ENCODE measurements around the gene CNTN1. TPM values are rescaled to one million over a fixed set of nuclear protein-coding genes. Genes with fewer than 3 reads are reported as not detected.
A peak's percentile ranks its signal among the peaks of the same experiment; 100 is the strongest.

Gene CNTN1
- total RNA-seq (2021; fragmentation: NEBNext Ultra II Directional; extraction: Animal tissue kit (Norgen Biotek cat#: 25700)) (21.0 and 21.8 TPM in 2 replicates), polyA plus RNA-seq (2011; rRNA removed) (4.0 and 7.2 TPM in 2 replicates), polyA minus RNA-seq (2011; rRNA and poly(A)+ RNA removed) (21.9 and 38.4 TPM in 2 replicates)
- 7.0 TPM for polyA plus RNA-seq (2011; cell fraction: cytosol; rRNA removed)
- polyA plus RNA-seq (2011; cell fraction: nucleus; rRNA removed) = 6.8 TPM
- 9.6 to 14.2 TPM (median 11.2 TPM) in 4 replicates for polyA plus RNA-seq (2012, experiment 1 of 2)
- polyA plus RNA-seq (2012, experiment 2 of 2) = 0.51 TPM
- polyA plus RNA-seq (2013, experiment 1 of 2) = 12.9 TPM
- 11.8 TPM for polyA plus RNA-seq (2013, experiment 2 of 2)
- 10.8 TPM for polyA minus RNA-seq (2011; cell fraction: cytosol; rRNA and poly(A)+ RNA removed)
- 26.0 TPM for polyA minus RNA-seq (2011; cell fraction: nucleus; rRNA and poly(A)+ RNA removed)
- long read RNA-seq, experiment 1, full-length matches to known transcripts = 3 of 20 reads
- long read RNA-seq, experiment 1, partial matches to known transcripts = 14 of 20 reads
- long read RNA-seq, experiment 1, other reads (novel, unspliced or antisense) = 3 of 20 reads
- long read RNA-seq, experiment 2, full-length matches to known transcripts = 4 of 9 reads
- long read RNA-seq, experiment 2, partial matches to known transcripts = 4 of 9 reads
- long read RNA-seq, experiment 2, other reads (novel, unspliced or antisense) = 1 of 9 reads

DNA sequence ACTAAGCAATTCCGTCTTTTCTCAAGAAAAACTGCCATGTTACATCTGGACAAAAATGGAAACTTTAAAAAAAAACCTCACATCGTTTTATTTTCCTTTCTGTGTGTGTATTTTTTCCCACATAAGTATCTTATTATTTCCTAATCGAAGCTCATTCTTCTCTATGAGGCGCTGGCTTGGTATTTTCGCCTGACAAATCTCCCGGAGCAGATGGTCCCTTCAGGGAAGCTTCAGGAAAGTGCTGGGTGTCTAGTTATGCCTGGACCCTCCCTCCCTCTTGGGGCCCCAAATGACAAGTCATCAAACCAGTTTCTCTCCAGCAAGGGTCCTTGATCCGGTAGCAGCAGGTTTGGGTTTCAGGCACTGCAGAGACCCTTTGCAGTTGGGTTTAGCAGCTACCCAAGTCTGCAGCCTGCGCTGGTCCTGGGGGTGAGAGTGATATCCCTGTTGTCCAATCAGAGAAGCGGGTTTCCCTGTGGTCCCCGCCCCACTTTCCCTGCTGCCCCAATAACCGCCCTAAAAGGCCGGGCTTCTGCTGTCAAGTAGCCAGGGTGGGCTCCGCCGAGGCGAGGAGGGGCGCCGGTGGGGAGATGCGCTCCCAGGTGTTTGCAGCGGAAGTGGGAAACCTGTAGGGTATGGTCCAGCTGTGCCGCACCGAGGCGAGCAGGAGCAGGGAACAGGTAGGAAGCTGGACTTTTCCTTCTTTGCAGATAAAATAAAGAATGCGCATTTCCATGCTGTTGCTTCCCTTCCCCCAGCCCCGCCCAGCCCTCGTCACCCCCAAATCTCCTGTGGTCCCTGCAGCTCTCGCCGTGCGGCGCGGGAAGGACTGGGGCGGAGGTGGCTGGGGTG lies at the start of gene CNTN1:
TSS of gene CNTN1 (plus strand) at position 527 of the 852 bp plus-strand sequence.
- H2BK120ac ChIP-seq (replicated peaks; ENCODE audit: low read depth, low read length) = no peak within 1 kb of the TSS
- peak within 1 kb of the TSS; percentile 44 to 81 (median 64) for H3K4me3 ChIP-seq (ENCODE audit: extremely low read depth in 1 of 4, insufficient read depth in 2 of 4, low read depth in 3 of 4, low read length in 4 of 4)
- peak within 1 kb of the TSS in 2 of 4 experiments; percentile 17 to 53; a peak in 3 of 7 replicates for H3K9ac ChIP-seq (replicated peaks in 1 of 4; ENCODE audit: extremely low read depth in 1 of 4, low read depth in 3 of 4, low read length in 3 of 4)
- FAIRE-seq (peak; percentile 89), DNase-seq (ENCODE audit: low read depth in 1 of 2, low spot score in 2 of 2) (peak; percentile 89 to 90)
- H2BK15ac ChIP-seq (ENCODE audit: low read length) = peak within 1 kb of the TSS; percentile 53; the same call in 1 of the 2 replicates
- no peak within 1 kb of the TSS for H3K14ac ChIP-seq (ENCODE audit: insufficient read length)
- ChIA-PET CTCF (ENCODE audit: partially characterized antibody) (interaction anchor here (0.6 to 1.0 kb wide), 2 partner anchors 24 to 52 kb away, joined by 3 read pairs; no protein-coding TSS in a partner anchor), POLR2A (ENCODE audit: partially characterized antibody) (interaction anchor here (0.7 kb wide), 1 partner anchor 1793 kb away, joined by 3 read pairs; no protein-coding TSS in a partner anchor)
- peak within 1 kb of the TSS; percentile 52 for H4K5ac ChIP-seq (ENCODE audit: insufficient read length, low read depth, low read length)
- H3K18ac ChIP-seq (ENCODE audit: extremely low read depth, low read length) = no peak within 1 kb of the TSS; the same call in 1 of the 2 replicates
- no peaks in the 10 kb centered on the region for H3K79me1 ChIP-seq (ENCODE audit: low read depth, low read length)
- H2BK5ac ChIP-seq (ENCODE audit: low read depth, low read length) = no peak within 1 kb of the TSS
- no peaks in the 10 kb centered on the region for H3K79me2 ChIP-seq (ENCODE audit: control insufficient read depth in 1 of 2, insufficient read depth in 2 of 2, low read length in 2 of 2)
- no peak within 1 kb of the TSS; the same call in 1 of the 2 replicates for H4K8ac ChIP-seq (ENCODE audit: extremely low read depth, insufficient read depth, low read length)
- peak within 1 kb of the TSS; percentile 97 for H2AFZ ChIP-seq (ENCODE audit: low read length)
- H2BK12ac ChIP-seq (ENCODE audit: low read depth, low read length) = no peak within 1 kb of the TSS
- H3K23ac ChIP-seq (ENCODE audit: insufficient read length) = no peak within 1 kb of the TSS
- no peaks in the 10 kb centered on the region for H3K36me3 ChIP-seq (ENCODE audit: control insufficient read depth in 2 of 4, insufficient read depth in 4 of 4, low read length in 3 of 4)
- peaks cover 0 to 2% (median 0%) of the 10 kb centered on the region in 4 experiments; a peak in 1 of 7 replicates for H3K27me3 ChIP-seq (replicated peaks in 1 of 4; ENCODE audit: control insufficient read depth in 3 of 4, extremely low read depth in 1 of 4, insufficient read depth in 3 of 4, low read length in 3 of 4)
- WGBS, 2 experiments (ENCODE audit: extremely low coverage in 1 of 2, insufficient coverage in 1 of 2, insufficient read length in 1 of 2, insufficient replicate concordance in 2 of 2, low coverage in 1 of 2, low lambda C conversion rate in 2 of 2, missing lambda C conversion rate in 1 of 2) = 8% methylated on average over 27 of the region's 31 CpGs; no CpG with 5 or more reads in 1 of the 2 experiments
- no peak within 1 kb of the TSS for H4K91ac ChIP-seq (replicated peaks; ENCODE audit: insufficient read length, low read length)
- H3K4me2 ChIP-seq (ENCODE audit: insufficient read depth in 1 of 2, low read depth in 2 of 2, low read length in 2 of 2) = peak within 1 kb of the TSS; percentile 96 to 98
- no peaks in the 10 kb centered on the region for H4K20me1 ChIP-seq (replicated peaks in 1 of 2; ENCODE audit: control insufficient read depth in 1 of 2, insufficient read depth in 2 of 2, low read length in 2 of 2)
- H3K4ac ChIP-seq (replicated peaks; ENCODE audit: insufficient read length, low read depth, low read length) = no peak within 1 kb of the TSS
- H2BK20ac ChIP-seq (ENCODE audit: low read length) = no peak within 1 kb of the TSS
- peaks cover 14% of the 10 kb centered on the region for H3K23me2 ChIP-seq (ENCODE audit: low read depth, low read length)
- H3K56ac ChIP-seq (replicated peaks; ENCODE audit: insufficient read length, low read depth, low read length) = no peak within 1 kb of the TSS
- H3K4me1 ChIP-seq (replicated peaks in 1 of 4; ENCODE audit: control insufficient read depth in 3 of 4, insufficient read depth in 4 of 4, low read length in 3 of 4) = peaks cover 0 to 2% (median 0%) of the 10 kb centered on the region in 4 experiments; a peak in 2 of 7 replicates
- no peak within 1 kb of the TSS for H2AK5ac ChIP-seq (ENCODE audit: low read depth, low read length)
- H3K27ac ChIP-seq (ENCODE audit: low read depth, low read length) = no peak within 1 kb of the TSS
- no peaks in the 10 kb centered on the region for H3K9me3 ChIP-seq (ENCODE audit: insufficient read depth in 2 of 2, low read depth in 1 of 2, low read length in 1 of 2)
- peak; percentile 72 for TF ChIP-seq SP2 (IDR thresholded peaks at IDR 0.05; ENCODE audit: low read length)
- TF ChIP-seq, protein P1, sequence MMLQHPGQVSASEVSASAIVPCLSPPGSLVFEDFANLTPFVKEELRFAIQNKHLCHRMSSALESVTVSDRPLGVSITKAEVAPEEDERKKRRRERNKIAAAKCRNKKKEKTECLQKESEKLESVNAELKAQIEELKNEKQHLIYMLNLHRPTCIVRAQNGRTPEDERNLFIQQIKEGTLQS (IDR thresholded peaks at IDR 0.05; ENCODE audit: insufficient read depth, low read depth, low read length) = no peak
- TF ChIP-seq, protein P2, sequence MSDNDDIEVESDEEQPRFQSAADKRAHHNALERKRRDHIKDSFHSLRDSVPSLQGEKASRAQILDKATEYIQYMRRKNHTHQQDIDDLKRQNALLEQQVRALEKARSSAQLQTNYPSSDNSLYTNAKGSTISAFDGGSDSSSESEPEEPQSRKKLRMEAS (IDR thresholded peaks at IDR 0.05) = 0 out of 2 replicates have a peak, but pooled peaks have one; percentile 4
- TF ChIP-seq SIN3A (conservative IDR thresholded peaks at IDR 0.05 in 1 of 2, IDR thresholded peaks at IDR 0.05 in 1 of 2; ENCODE audit: low read depth in 1 of 2, low read length in 2 of 2) = peak in 1 of 2 experiments; percentile 15; a peak in 1 of 4 replicates
- no peak for TF ChIP-seq TAF7 (optimal IDR thresholded peaks at IDR 0.05; ENCODE audit: borderline replicate concordance, low read depth, low read length)
- no peak for TF ChIP-seq CHD1 (IDR thresholded peaks at IDR 0.05; ENCODE audit: low read depth, low read length)
- no peak for TF ChIP-seq NRF1 (IDR thresholded peaks at IDR 0.05; ENCODE audit: low read depth, low read length)

Measured in H1 (cell line).